Spleen (tissue), 11 donors: Measurements from ENCODE around the gene DHRS1. TPM values are rescaled to one million over a fixed set of nuclear protein-coding genes. Genes with fewer than 3 reads are reported as not detected.

ENCODE experiments used
- DNase-seq: peaks from one replicate; pipeline ENCODE4 v3.0.0-alpha.2; 2020
- H3K27ac ChIP-seq, 8 donors: fragments of 200-600 bp; sonication (generic) in 7 of 8; 1 replicate in 4 of 8; 2 replicates in 4 of 8; pipeline versions ENCODE4 v1.5.0 to v1.8.0; 2016 to 2021; ENCODE audit warnings: inconsistent platforms in 4 of 8, mild to moderate bottlenecking in 4 of 8, moderate library complexity in 1 of 8
- H3K27me3 ChIP-seq, 7 donors: fragments of 200-600 bp; sonication (generic) in 6 of 7; replicated peaks in 1 of 7; 1 replicate in 4 of 7; 2 replicates in 3 of 7; pipeline versions ENCODE4 v1.5.0 to v1.8.0; 2016 to 2021; ENCODE audit warnings: inconsistent platforms in 3 of 7, mild to moderate bottlenecking in 1 of 7
- H3K36me3 ChIP-seq, 6 donors: fragments of 200-600 bp; sonication (generic) in 5 of 6; 1 replicate in 4 of 6; 2 replicates in 2 of 6; pipeline versions ENCODE4 v1.5.0 to v1.8.0; 2016 to 2021; ENCODE audit warnings: inconsistent platforms in 2 of 6
- H3K4me1 ChIP-seq, 6 donors: fragments of 200-600 bp; sonication (generic) in 5 of 6; 1 replicate in 3 of 6; 2 replicates in 3 of 6; pipeline versions ENCODE4 v1.5.0 to v1.8.0; 2016 to 2021; ENCODE audit warnings: inconsistent platforms in 3 of 6
- H3K4me3 ChIP-seq, 8 donors: fragments of 200-600 bp; sonication (generic) in 7 of 8; 1 replicate in 4 of 8; 2 replicates in 4 of 8; pipeline versions ENCODE4 v1.5.0 to v1.8.0; 2016 to 2021; ENCODE audit warnings: inconsistent platforms in 4 of 8, mild to moderate bottlenecking in 4 of 8, moderate library complexity in 2 of 8
- H3K9me3 ChIP-seq, 8 donors: fragments of 200-600 bp; sonication (generic) in 7 of 8; 1 replicate in 4 of 8; 2 replicates in 4 of 8; pipeline versions ENCODE4 v1.5.0 to v1.8.0; 2016 to 2021; ENCODE audit warnings: inconsistent platforms in 4 of 8
- CTCF ChIP-seq, 11 experiments: fragments of 200-600 bp in 7 of 11; fragments of 450-650 bp in 4 of 11; sonication (generic) in 4 of 11; IDR thresholded peaks in 8 of 11; conservative IDR thresholded peaks in 3 of 11; 1 replicate in 7 of 11; 2 replicates in 4 of 11; pipeline versions ENCODE4 v1.4.0 to v1.8.0; 2016 to 2021; ENCODE audit warnings: antibody characterized with exemption in 11 of 11, inconsistent platforms in 4 of 11, mild to moderate bottlenecking in 1 of 11
- POLR2A ChIP-seq, 3 donors: fragments of 450-650 bp; IDR thresholded peaks; one replicate each; pipeline ENCODE4 v1.5.1; 2017; ENCODE audit warnings: antibody characterized with exemption in 3 of 3, mild to moderate bottlenecking in 1 of 3
- POLR2AphosphoS5 ChIP-seq, 3 donors: sonication (generic); formaldehyde crosslinking; IDR thresholded peaks; one replicate each; pipeline ENCODE4 v1.5.1; 2017; ENCODE audit warnings: antibody characterized with exemption in 3 of 3
- WGBS, 5 donors: extraction: QIAGEN DNeasy Blood & Tissue Kit in 3 of 5; methylation state at CpG; one replicate each; pipeline versions ENCODE4 v1.1.5 to v1.1.7; 2013 to 2018; 5-methylcytosine and 5-hydroxymethylcytosine counted together
- intact Hi-C: fragments of 100-400 bp; cut with DNase I; formaldehyde crosslinking; loops from one replicate; pipeline ENCODE4 v1.15.0; 2023; ENCODE audit warnings: low total_unique reads
- polyA plus RNA-seq, 3 donors: library from polyadenylated mRNA; stranded (reverse); fragments of 200-250 nt; gene quantifications; one replicate each; pipeline ENCODE4 v1.2.1, GENCODE V29; 2013
- total RNA-seq, 7 donors: library from RNA; depleted of rRNA in 3 of 7; stranded (reverse); fragments of >200 nt in 3 of 7; fragmentation: NEBNext Ultra II Directional in 4 of 7; extraction: Animal tissue kit (Norgen Biotek cat#: 25700) in 4 of 7; gene quantifications; one replicate each; pipeline versions ENCODE4 v1.1.0 to v1.2.1, GENCODE V29; 2016 to 2021
- donor health status: healthy with polysubstance abuse.
- donor health status: DM: no; HTN: no; CAD: no; lungs with moderate emphysema.
- donor health status: DM: no; HTN: no; CAD: no.
- donor health status: Bipolar disorder and iron deficiency.
- donor health status: healthy.
- donor health status: DM: no; HTN: no; CAD: no.
- donor health status: DM: yes; HTN: yes; CAD: no.

Gene DHRS1
- total and polyA plus RNA-seq, 10 donors = 22.0 to 56.1 (median 33.1) TPM

- no peaks in the 10 kb centered on the region for H3K4me1 ChIP-seq
- no peak overlapping the region for H3K27ac ChIP-seq
- no peak overlapping the region for H3K4me3 ChIP-seq
- peaks cover 0 to 89% (median 6%) of the 10 kb centered on the region in 6 donors for H3K36me3 ChIP-seq
- no peak for TF ChIP-seq POLR2A (IDR thresholded peaks at IDR 0.05)
- no peak for TF ChIP-seq CTCF (IDR thresholded peaks at IDR 0.05 in 8 of 11, conservative IDR thresholded peaks at IDR 0.05 in 3 of 11)
- no peak for TF ChIP-seq POLR2AphosphoS5 (IDR thresholded peaks at IDR 0.05)
- WGBS, 5 donors = 85 to 96% (median 94%) methylated on average over 9 of the region's 9 CpGs
- intact Hi-C loops = no loop called here
- no peaks in the 10 kb centered on the region for H3K27me3 ChIP-seq
- H3K9me3 ChIP-seq = no peaks in the 10 kb centered on the region
- peak; percentile 51 for DNase-seq
Observed at GRCh38 chr14:24258119-24258518, 41.5 kb downstream of the DHRS1 start.

- peak; percentile 66 for DNase-seq
- Histone ChIP-seq H3K27me3 (no peaks in the 10 kb centered on the region), H3K27ac (peak overlapping the region in 1 of 8 donors; percentile 21), H3K9me3 (no peaks in the 10 kb centered on the region), H3K4me3 (no peak overlapping the region), H3K4me1 (no peaks in the 10 kb centered on the region), H3K36me3 (peaks cover 0 to 91% (median 6%) of the 10 kb centered on the region in 6 donors)
- WGBS, 5 donors = 67 to 92% (median 90%) methylated on average over 4 of the region's 4 CpGs
- intact Hi-C loops = no loop called here
- no peak for TF ChIP-seq CTCF (IDR thresholded peaks at IDR 0.05 in 8 of 11, conservative IDR thresholded peaks at IDR 0.05 in 3 of 11)
- no peak for TF ChIP-seq POLR2A (IDR thresholded peaks at IDR 0.05)
- TF ChIP-seq POLR2AphosphoS5 (IDR thresholded peaks at IDR 0.05) = no peak
Observed at GRCh38 chr14:24256960-24257359, 42.6 kb downstream of the DHRS1 start.

- DNase-seq = peak; percentile 36
Observed at GRCh38 chr14:24255931-24256711, 43.5 kb downstream of the DHRS1 start.

More at GRCh38 chr14:24255931-24256711, 43.5 kb downstream of the DHRS1 start:
- H3K27ac ChIP-seq = no peak overlapping the region
- no peak overlapping the region for H3K4me3 ChIP-seq
- peaks cover 0 to 83% (median 6%) of the 10 kb centered on the region in 6 donors for H3K36me3 ChIP-seq
- WGBS, 5 donors = 91 to 97% (median 96%) methylated on average over 11 to 12 of the region's 12 CpGs
- H3K4me1 ChIP-seq = peaks cover 0 to 6% (median 0%) of the 10 kb centered on the region in 6 donors
- no peaks in the 10 kb centered on the region for H3K27me3 ChIP-seq
- intact Hi-C loops = no loop called here
- no peaks in the 10 kb centered on the region for H3K9me3 ChIP-seq
- TF ChIP-seq POLR2AphosphoS5 (IDR thresholded peaks at IDR 0.05) = no peak
- TF ChIP-seq CTCF (IDR thresholded peaks at IDR 0.05 in 8 of 11, conservative IDR thresholded peaks at IDR 0.05 in 3 of 11) = no peak
- no peak for TF ChIP-seq POLR2A (IDR thresholded peaks at IDR 0.05)
